ENCODE data around the gene GLRX2.
A peak's percentile ranks its signal among the peaks of the same experiment; 100 is the strongest.

GLRX2 gene

GRCh38 chr1:193104907-193105820, at the start of gene GLRX2:
GLRX2 (minus strand) TSS chr1:193105414; CDS start chr1:193105382, 32 bp downstream.
- in situ Hi-C loops (cut with MboI; ENCODE audit: low sequenced_read_pairs): no loop called here
- Histone ChIP-seq H3K27me3 (ENCODE audit: low read depth) (no peaks in the 10 kb centered on the region), H3K36me3 (replicated peaks) (no peaks in the 10 kb centered on the region), H3K4me1 (peaks cover 9% of the 10 kb centered on the region), H3K9me3 (no peaks in the 10 kb centered on the region), H3K4me3 (peak within 1 kb of the TSS; percentile 61)
- DNase-seq (ENCODE audit: low spot score in 2 of 2): peak; percentile 77 to 89

GRCh38 chr1:193144999-193145398, 39.8 kb upstream of the GLRX2 start:
- H3K36me3 ChIP-seq (replicated peaks): peaks cover 44% of the 10 kb centered on the region
- no peak for DNase-seq (ENCODE audit: low spot score in 2 of 2)
- in situ Hi-C loops (cut with MboI; ENCODE audit: low sequenced_read_pairs): no loop called here
- no peaks in the 10 kb centered on the region for H3K9me3 ChIP-seq
- H3K4me3 ChIP-seq: no peak overlapping the region
- no peaks in the 10 kb centered on the region for H3K27me3 ChIP-seq (ENCODE audit: low read depth)
- peaks cover 9% of the 10 kb centered on the region for H3K4me1 ChIP-seq

GRCh38 chr1:193144361-193144938, 39.2 kb upstream of the GLRX2 start:
- no peaks in the 10 kb centered on the region for H3K27me3 ChIP-seq (ENCODE audit: low read depth)
- no peak for DNase-seq (ENCODE audit: low spot score in 2 of 2)
- in situ Hi-C loops (cut with MboI; ENCODE audit: low sequenced_read_pairs): no loop called here
- no peaks in the 10 kb centered on the region for H3K9me3 ChIP-seq
- H3K4me3 ChIP-seq: no peak overlapping the region
- peaks cover 9% of the 10 kb centered on the region for H3K4me1 ChIP-seq
- H3K36me3 ChIP-seq (replicated peaks): peaks cover 44% of the 10 kb centered on the region

GRCh38 chr1:193143285-193143684, 38.1 kb upstream of the GLRX2 start:
- Histone ChIP-seq H3K27me3 (ENCODE audit: low read depth) (no peaks in the 10 kb centered on the region), H3K9me3 (no peaks in the 10 kb centered on the region), H3K36me3 (replicated peaks) (peaks cover 44% of the 10 kb centered on the region), H3K4me1 (peaks cover 9% of the 10 kb centered on the region), H3K4me3 (no peak overlapping the region)
- DNase-seq (ENCODE audit: low spot score in 2 of 2): no peak
- in situ Hi-C loops (cut with MboI; ENCODE audit: low sequenced_read_pairs): no loop called here

- peaks cover 9% of the 10 kb centered on the region for H3K4me1 ChIP-seq
- in situ Hi-C loops (cut with MboI; ENCODE audit: low sequenced_read_pairs): no loop called here
- H3K36me3 ChIP-seq (replicated peaks): peaks cover 46% of the 10 kb centered on the region
- H3K9me3 ChIP-seq: no peaks in the 10 kb centered on the region
- H3K4me3 ChIP-seq: no peak overlapping the region
- H3K27me3 ChIP-seq (ENCODE audit: low read depth): no peaks in the 10 kb centered on the region
- no peak for DNase-seq (ENCODE audit: low spot score in 2 of 2)
These were observed 37.2 kb upstream of the GLRX2 start for GRCh38 chr1:193142409-193142808.

GRCh38 chr1:193141804-193142203, 36.6 kb upstream of the GLRX2 start:
- H3K36me3 ChIP-seq (replicated peaks): peaks cover 52% of the 10 kb centered on the region
- DNase-seq (ENCODE audit: low spot score in 2 of 2): no peak

GRCh38 chr1:193140254-193140653, 35.0 kb upstream of the GLRX2 start:
- Histone ChIP-seq H3K4me1 (peaks cover 9% of the 10 kb centered on the region), H3K27me3 (ENCODE audit: low read depth) (no peaks in the 10 kb centered on the region), H3K4me3 (no peak overlapping the region), H3K36me3 (replicated peaks) (peaks cover 51% of the 10 kb centered on the region), H3K9me3 (no peaks in the 10 kb centered on the region)
- in situ Hi-C loops (cut with MboI; ENCODE audit: low sequenced_read_pairs): no loop called here
- no peak for DNase-seq (ENCODE audit: low spot score in 2 of 2)

More at GRCh38 chr1:193141804-193142203, 36.6 kb upstream of the GLRX2 start:
- Histone ChIP-seq H3K27me3 (ENCODE audit: low read depth) (no peaks in the 10 kb centered on the region), H3K9me3 (no peaks in the 10 kb centered on the region), H3K4me3 (no peak overlapping the region), H3K4me1 (peaks cover 9% of the 10 kb centered on the region)
- in situ Hi-C loops (cut with MboI; ENCODE audit: low sequenced_read_pairs): no loop called here

- DNase-seq (ENCODE audit: low spot score in 2 of 2): no peak
- peaks cover 32% of the 10 kb centered on the region for H3K36me3 ChIP-seq (replicated peaks)
- in situ Hi-C loops (cut with MboI; ENCODE audit: low sequenced_read_pairs): no loop called here
- H3K9me3 ChIP-seq: no peaks in the 10 kb centered on the region
- no peaks in the 10 kb centered on the region for H3K27me3 ChIP-seq (ENCODE audit: low read depth)
- no peaks in the 10 kb centered on the region; the same call in 1 of the 2 replicates for H3K4me1 ChIP-seq
- no peak overlapping the region for H3K4me3 ChIP-seq
These were observed 26.1 kb upstream of the GLRX2 start for GRCh38 chr1:193131266-193131860.

- no peak for DNase-seq (ENCODE audit: low spot score in 2 of 2)
- Histone ChIP-seq H3K4me3 (no peak overlapping the region), H3K27me3 (ENCODE audit: low read depth) (no peaks in the 10 kb centered on the region), H3K4me1 (peaks cover 13% of the 10 kb centered on the region), H3K9me3 (no peaks in the 10 kb centered on the region), H3K36me3 (replicated peaks) (peaks cover 5% of the 10 kb centered on the region)
- in situ Hi-C loops (cut with MboI; ENCODE audit: low sequenced_read_pairs): no loop called here
These were observed 20.2 kb upstream of the GLRX2 start for GRCh38 chr1:193125369-193125768.

- no peaks in the 10 kb centered on the region; the same call in 1 of the 2 replicates for H3K27me3 ChIP-seq (ENCODE audit: low read depth)
- in situ Hi-C loops (cut with MboI; ENCODE audit: low sequenced_read_pairs): no loop called here
- peak overlapping the region; percentile 82; the same call in 1 of the 2 replicates for H3K4me3 ChIP-seq
- H3K9me3 ChIP-seq: no peaks in the 10 kb centered on the region
- peaks cover 13% of the 10 kb centered on the region for H3K4me1 ChIP-seq
- DNase-seq (ENCODE audit: low spot score in 2 of 2): peak in 1 of 2 experiments; percentile 60
- H3K36me3 ChIP-seq (replicated peaks): peaks cover 3% of the 10 kb centered on the region
These were observed 18.5 kb upstream of the GLRX2 start for GRCh38 chr1:193123751-193124150.

GRCh38 chr1:193121616-193122593, 16.7 kb upstream of the GLRX2 start, which contains the start of gene CDC73:
CDC73 (plus strand) TSS chr1:193122031; CDS start chr1:193122201, 170 bp downstream.
- Histone ChIP-seq H3K9me3 (no peaks in the 10 kb centered on the region), H3K36me3 (replicated peaks) (peaks cover 3% of the 10 kb centered on the region), H3K4me3 (peak within 1 kb of the TSS; percentile 82), H3K27me3 (ENCODE audit: low read depth) (no peaks in the 10 kb centered on the region; the same call in 1 of the 2 replicates), H3K4me1 (peaks cover 13% of the 10 kb centered on the region)
- peak; percentile 94 to 98 for DNase-seq (ENCODE audit: low spot score in 2 of 2)
- in situ Hi-C loops (cut with MboI; ENCODE audit: low sequenced_read_pairs): no loop called here

- Histone ChIP-seq H3K9me3 (no peaks in the 10 kb centered on the region), H3K27me3 (ENCODE audit: low read depth) (no peaks in the 10 kb centered on the region; the same call in 1 of the 2 replicates), H3K4me1 (peaks cover 13% of the 10 kb centered on the region), H3K36me3 (replicated peaks) (peaks cover 3% of the 10 kb centered on the region; the same call in 1 of the 2 replicates), H3K4me3 (no peak overlapping the region)
- in situ Hi-C loops (cut with MboI; ENCODE audit: low sequenced_read_pairs): no loop called here
- DNase-seq (ENCODE audit: low spot score in 2 of 2): no peak
These were observed 15.5 kb upstream of the GLRX2 start for GRCh38 chr1:193120604-193121166.

Measured in HAP-1 (cell line).